GM19239 (cell line): ENCODE results near the gene ADAMTS2.
"Not testable (repeated sequence)": the region's sequence is repeated elsewhere in the genome, so short reads cannot be mapped to it uniquely, and the experiment has no call there.

Experiments used
- DNase-seq: peaks from one replicate; pipeline ENCODE4 v3.0.0; 2011; ENCODE audit warnings: low spot score; ENCODE audit not compliant: insufficient read length
- FAIRE-seq: peaks from 2 replicates; lab custom pipeline; 2011; peaks lifted over from hg19 to GRCh38; lab: Jason Lieb, UNC

The ADAMTS2 gene

DNA sequence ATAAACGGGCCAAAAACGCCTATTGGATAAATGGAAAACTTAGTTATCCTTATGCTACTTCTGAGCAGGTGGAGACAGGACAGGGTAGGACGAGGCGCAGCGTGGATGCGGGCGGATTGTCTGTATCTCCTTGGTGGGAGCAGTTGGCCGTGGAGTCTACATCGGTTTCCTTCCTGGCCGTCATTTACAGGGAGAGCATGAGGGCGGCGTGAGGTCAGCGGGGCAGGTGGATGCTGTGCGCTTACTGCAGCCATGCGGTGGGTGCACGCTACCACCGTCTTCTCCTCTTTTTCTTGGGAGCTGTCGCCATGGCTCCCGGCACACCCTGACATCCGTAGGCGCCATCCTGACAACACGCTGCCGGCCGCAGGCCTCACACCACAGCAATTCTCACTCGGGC is 121.3 kb downstream of the ADAMTS2 start:
- DNase-seq (no peak), FAIRE-seq (no peak)

DNA sequence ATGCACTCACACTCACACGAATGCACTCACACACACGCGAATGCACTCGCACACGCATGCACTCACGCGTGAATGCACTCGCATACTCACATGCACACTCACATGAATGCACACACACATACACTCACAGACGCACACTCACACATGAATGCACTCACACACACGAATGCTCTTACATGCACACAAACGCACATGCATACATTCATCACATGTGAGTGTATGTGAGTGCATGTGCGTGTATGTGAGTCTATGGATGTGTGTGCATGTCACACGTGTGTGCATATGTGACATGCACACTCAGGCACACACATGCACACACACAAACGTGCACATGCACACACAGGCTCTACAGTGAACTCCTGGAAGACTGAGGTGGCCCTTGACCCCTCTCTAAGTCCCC is 121.7 kb downstream of the ADAMTS2 start:
- DNase-seq (no peak), FAIRE-seq (no peak)

DNA sequence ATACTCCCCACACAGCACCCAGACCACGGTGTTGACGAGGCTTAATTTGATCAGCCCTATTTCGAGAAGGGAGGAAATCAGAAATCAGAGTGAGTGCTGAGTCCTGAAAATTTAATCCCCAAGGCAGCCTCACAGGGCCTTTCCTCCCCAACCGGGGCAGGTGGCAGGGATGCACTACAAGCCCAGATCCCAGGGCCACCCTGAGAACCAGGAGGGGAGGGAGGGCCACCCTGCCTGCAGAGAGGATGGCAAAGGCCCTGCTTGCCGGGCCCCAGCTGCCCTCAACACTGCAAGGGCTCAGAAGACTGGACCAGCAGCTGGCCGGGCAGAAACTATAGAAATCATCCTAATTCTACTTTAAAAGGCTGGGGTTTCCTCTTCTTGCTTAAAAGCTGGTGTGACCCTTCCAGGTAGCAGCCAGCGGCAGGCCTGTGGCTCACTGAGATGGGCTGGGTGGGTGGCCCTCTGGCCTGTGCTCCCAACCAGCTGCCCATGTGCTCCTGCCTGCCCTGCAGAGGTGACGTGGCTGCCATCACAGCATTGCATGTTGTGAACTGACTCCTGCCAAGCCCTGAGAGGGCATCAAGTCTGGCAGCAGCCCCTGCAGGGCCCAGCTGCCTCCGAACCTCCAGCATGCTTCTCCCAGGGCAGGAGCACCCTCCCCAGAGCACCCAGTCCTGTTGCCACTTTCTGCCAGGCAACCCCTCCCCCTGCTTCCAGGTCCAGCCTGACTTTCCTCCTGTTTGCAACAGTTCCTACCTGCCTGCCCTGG is 122.8 kb downstream of the ADAMTS2 start:
- FAIRE-seq (no peak), DNase-seq (no peak)

DNA sequence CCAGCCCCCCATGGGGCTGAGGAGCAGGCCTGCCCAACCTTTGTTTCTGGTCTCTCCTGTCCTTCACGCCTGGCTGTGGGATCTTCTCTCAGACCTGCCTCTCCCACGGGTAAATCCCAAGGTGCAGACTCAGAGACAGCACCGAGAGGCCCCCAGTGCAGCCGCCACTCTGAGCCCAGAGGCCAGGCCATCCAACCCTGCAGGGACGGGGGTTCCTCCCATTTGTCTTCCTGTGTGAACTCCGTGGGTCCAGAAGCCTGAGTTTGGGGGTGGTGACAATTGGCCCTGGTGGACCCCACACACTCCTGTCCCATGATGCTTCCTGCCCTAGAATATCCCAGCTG is 123.4 kb downstream of the ADAMTS2 start:
- DNase-seq (no peak), FAIRE-seq (no peak)

DNA sequence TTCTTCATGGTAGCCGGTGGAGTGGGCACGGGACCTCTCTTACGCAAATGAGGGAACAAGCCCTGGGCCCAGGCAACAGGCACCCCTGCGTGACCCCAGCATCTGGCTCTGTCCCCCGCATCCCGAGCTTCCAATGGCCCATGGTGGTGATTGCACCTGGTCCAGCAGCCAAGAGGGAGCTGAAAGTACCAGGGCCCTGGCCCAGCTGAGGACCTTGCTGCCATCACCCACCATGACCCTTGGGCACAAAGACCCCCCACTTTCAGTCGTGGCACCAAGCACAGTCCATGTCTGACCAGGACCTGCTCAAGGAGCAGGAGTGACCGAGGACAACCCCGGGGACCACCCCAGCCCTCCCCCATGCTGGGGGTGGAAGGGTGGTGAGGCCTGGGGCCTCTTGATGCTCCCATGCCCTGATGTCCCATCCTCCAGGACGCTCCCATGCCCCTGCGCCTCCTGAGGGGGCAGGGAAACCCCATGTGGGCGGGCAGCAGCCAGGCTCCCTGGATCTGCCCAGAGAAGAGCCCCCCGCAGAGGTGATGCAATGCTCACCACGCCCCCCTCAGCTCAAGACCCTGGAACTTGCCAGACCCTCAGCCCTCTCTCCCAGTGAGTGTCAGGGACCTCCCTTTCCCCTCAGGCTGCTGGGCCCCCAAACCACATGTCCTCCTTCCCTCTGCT is 123.9 kb downstream of the ADAMTS2 start:
- FAIRE-seq: no peak
- no peak for DNase-seq

DNA sequence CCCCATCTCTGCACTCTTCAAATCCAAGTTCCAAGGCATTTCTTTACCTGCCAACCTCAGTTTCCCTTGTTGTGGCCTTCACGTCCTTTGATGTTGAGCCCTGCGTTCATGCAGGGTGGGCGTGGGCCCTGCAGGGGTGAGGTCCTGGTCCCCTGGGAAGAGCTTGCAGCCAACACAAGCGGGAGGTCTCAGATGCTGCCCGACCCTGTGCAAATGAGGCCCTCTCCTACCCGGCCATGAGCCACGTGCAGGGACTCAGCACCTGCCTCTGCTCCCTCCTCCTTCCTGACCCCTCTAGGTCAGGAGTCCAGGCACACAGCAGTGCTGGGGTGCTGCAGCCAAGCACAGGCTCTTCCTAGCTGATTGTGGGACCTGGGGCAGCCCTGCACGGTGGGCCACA is 124.5 kb downstream of the ADAMTS2 start:
- DNase-seq: no peak
- no peak for FAIRE-seq

DNA sequence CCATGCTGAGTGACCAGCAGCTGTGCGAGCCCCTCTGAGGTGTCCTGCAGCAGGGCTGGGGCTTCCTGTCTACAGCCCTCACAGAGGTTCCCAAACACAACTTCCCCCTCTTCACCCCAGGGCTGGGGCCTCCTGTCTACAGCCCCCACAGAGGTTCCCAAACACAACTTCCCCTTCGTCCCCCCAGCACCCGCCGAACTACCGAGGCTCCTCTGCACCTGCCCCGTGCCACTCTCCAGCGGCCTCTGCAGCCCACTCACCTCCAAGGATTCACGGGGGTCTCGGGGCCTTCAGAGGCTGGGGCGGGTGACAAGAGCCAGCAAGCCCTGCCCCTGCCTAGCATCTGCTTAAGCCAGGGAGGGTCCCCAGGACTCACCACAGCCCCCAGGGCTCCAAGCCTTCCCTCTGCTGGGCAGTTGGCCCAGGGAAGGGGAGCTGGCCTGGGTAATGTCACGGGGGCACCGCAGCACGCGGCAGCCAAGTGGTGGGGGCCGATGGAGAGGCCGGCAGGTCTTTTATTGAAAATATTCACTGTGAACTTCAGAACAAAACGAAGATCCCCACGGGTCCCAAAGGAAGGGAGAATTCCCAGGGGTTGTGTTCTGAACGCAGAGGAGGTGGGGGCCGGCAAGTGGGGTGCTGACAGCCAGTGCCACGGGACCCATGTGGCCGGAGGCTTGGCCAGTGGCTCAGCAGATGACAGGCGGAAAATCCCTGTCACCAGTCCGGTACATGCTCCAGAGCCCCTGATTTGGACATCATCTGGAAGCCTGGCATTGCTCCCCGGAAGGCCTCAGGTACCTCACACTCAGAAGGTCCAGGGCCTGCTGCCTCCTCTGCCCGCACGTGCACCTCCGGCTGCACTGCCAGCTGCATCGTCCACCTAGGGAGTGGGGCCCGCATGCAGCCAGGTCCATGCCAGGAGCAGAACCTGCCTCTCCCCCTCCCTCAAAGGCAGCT is 125.3 kb downstream of the ADAMTS2 start:
- DNase-seq (no peak), FAIRE-seq (no peak)

DNA sequence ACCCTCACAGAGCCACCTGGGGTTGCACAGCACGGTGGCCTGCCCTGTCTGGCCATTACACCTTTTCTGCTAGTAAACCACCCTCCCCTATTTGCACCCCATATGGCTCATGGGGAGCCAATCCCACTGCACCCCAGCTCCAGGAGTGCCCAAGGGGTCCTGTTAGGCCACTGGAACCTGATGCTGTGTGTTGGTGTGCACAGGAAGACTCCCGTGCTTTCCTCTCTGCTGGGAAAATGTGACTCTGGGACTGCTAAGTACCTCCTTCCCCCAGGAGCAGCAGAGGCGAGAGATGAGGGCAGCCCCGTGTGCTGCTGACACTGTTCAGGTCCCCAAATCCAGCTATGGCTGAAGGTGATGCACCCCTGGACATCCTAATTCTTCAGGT is 126.3 kb downstream of the ADAMTS2 start:
- DNase-seq: no peak
- FAIRE-seq: no peak

DNA sequence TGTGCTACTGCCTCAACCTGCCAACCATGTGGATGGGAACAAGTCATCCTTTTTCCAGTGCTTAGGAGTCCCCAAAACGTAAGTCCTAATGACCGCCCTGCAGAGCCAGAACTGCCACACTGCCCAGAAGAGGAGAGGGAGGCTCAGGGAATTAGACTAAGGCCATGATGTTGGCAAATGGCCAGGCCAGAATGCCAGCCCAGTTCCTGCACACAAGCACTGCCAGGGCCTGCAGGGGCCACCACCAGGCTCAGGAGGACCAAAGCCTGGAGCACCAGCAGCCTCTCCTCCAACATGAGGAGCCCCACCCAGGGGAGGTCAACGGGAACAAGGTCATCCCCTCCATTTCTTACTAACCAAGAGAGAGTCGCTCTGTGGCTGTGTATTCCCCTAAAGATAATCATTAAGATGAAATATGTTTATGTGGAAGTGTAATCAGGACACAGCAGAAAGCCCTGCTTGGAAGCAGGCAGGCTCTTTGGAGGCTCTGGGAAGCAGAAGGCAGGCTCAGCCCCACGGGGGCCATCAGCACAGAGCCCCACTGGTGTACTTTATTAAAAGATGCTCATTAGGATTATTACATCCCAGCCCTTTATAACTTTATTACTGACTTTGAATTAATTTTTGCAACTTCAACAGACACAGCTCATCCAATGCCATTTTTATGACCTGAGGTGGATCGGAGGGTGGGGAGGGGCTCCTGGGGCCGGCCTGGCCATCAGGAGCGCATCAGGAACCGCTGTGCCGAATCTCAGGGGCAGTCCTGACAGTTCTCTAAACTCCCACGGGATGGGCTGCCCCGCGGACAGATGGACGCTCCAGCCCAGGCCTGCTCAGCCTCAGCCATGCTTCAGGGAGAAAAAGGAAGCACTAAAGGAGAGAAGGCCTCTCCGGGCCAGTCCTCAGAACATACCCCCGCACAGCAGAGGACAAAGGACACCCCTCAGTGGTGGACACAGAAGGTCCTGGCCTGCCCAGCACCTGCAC is 127.0 kb downstream of the ADAMTS2 start:
- no peak for FAIRE-seq
- DNase-seq: no peak

DNA sequence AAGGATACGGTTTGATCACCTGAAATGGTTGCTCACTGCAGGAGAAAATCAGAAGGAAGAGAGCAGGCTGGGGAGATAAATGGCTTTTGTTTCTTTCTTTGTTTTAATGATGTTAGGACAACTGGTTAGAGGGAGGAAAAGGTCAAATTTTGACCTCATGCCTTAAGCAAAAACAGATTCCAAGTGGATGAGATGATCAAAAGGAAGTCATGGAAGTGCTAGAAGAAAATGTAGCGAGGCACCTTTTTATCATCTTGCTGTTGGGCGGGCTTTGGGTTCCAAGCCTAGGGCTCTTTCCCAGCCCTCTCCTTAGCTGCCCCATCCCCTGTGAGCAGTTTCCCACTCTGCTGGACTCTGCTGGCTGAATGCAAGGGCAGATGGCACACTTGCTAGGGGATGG is 127.9 kb downstream of the ADAMTS2 start:
- no peak for FAIRE-seq
- DNase-seq: no peak

DNA sequence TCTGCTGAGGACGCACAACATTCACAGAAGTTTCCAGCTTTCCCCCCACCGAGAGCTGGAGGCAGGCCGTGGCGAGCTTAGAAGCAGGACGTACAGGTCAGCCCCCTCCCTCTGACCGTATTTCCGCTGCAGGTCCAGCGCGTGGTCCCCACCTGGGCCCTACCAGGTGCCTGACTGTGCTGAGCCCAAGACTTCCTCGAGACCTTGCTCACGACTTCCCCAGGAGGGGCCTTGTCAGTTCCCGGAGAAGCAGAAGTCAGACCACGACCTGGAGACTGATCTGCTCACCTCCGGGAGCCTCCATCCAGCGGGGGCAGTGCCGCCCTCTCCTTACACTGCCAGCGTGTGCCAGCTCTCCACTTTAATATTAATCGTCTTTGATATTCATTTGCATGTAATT is 128.9 kb downstream of the ADAMTS2 start:
- FAIRE-seq, DNase-seq: not testable (repeated sequence)

DNA sequence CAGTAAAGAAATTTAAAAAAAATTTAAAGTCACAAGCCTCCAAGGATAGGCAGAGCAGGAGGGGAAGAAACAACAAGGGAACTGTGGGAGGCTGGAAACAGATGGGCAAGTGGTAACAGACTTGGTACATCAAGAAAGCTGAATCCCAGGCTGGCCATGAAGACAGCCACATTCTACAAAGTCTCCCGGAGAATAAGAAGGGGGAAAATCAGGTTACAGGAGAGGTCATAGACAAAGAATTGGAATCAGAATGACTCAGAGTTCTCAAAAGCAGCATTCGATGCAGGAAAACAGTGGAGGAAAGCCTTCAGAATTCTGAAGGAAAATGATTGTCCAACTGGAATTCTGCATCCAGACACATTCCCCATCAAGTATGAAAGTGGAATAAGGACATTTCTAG is 129.7 kb downstream of the ADAMTS2 start:
- DNase-seq (no peak), FAIRE-seq (no peak)

DNA sequence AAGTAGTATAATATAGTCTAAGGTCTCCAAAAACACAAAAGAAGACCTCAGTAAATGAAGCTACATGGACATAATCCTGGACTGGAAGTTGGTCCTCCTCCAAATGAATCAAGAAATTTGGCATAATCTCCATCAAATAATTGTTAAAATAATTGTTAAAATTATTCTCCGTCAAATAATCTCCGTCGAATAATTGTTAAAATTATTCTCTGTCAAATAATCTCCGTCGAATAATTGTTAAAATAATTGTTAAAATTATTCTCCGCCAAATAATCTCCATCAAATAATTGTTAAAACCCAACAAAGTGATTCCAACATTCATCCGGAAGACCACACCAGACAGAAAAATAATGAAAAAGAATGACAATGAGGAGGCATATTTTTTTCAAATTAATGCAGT is 130.6 kb downstream of the ADAMTS2 start:
- no peak for FAIRE-seq
- DNase-seq: no peak

DNA sequence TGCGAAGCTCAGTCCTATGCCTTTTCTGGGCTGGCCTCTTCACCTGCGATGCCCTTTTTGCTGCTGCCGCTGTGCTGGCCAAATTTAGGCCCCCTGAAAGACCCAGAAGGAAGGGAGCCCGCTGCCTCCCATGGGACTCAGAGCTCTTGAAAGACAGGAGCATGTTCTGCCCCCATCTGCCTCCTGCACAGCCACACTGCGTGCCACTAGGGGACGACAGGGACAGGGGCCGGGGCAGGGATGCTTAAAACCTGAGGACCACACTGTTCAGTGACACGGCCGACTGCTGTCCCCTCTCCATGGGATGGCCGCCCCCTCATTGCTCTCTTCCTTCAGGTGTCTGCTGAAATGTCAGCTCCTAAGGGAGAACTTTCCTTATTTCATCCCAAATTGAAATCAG is 132.4 kb downstream of the ADAMTS2 start:
- DNase-seq (no peak), FAIRE-seq (no peak)

DNA sequence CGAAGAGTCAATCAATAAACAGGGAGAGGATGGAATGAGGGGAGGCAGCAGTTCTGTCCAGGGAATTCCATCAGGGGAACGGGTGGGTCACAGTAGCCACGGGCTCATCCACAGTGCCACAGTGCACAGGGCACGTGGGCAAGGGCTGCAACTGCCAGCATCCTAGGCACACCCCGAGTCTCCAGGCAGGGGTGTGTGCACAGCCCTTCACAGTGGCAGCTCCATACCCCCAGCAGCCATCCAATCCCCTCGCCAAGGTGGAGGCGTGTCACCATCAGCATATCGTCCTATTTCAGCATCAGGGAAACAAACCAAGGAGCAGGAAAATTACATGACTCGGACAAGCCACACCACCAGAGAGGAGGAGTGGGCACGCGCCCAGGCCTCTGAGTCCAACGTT is 133.6 kb downstream of the ADAMTS2 start:
- DNase-seq (no peak), FAIRE-seq (no peak)

DNA sequence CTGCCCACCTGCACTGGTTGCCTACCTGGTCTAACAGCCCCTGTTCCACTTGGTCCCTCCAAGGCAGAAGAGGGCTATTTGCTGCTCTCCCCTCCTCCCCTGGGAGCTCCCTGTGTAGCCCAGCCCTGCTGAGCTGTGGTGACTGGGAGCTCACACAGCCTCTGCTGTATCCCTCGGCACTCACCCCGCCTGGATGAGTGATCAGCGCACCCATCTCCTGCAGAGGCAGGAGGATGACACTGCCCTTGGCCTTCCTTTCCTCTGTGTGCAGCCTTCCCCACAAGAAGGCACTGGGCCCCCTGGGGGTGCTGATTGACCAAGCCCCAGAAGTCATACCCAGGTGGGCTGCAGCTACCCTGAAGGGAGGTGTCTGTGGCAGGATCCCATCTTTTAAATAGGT is 134.2 kb downstream of the ADAMTS2 start:
- DNase-seq (no peak), FAIRE-seq (no peak)

DNA sequence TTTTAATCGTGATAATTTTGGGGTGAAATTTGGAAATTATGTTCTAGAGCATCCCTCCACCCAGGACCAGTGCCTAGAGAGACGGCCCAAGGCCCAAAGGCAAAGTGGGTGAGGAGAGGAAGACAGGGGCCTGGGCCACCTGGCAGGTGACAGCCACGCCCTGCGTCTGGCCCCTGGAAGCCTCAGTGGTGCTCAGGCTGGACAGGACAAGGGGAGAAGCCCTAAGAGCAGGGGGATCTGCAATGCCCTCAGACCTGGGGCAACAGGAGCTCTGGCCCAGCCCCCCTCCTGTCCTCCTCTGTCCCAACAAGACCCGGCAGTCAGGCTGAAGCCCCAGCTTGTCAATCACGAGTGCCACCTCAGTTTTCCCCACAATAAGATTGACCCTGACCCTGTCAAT is 134.8 kb downstream of the ADAMTS2 start:
- FAIRE-seq: no peak

DNA sequence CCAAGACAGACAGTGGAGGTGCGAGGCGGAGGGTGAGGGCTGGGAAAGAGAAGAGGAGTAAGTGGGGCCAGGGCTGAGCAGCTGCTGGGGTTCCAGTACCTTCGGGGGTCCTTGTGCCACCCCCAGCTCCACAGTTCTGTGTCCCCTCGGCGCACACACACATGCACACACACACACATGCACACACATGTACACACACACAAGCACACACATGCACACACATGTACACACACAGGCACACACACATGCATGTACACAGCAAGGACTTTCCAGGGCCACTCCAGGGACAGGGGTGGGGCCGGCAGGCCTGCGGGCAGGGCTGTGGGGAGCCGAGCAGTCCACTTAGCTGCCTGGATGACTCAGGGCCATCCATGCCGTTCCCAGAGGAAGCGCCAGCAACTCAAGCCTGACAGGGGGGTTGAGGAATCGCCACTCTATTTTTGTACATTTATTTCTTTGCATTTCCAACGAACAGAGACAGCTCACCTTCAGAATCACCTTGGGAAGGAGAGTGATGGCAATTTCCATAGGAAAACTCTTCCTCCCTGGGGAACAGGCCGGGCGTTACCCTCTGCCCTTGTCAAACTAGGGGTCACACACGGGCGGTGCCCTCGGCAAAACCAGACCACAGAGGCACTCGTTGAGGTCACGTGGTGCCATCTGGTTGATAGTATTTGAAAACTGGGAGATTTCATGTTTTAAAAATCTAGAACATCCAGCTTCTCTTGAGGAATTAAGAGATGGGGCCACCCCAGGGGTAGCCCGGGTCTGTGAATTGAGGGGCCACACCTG is 135.7 kb downstream of the ADAMTS2 start:
- FAIRE-seq (no peak), DNase-seq (no peak)

More for the DNA sequence above, 134.8 kb downstream of the ADAMTS2 start:
- DNase-seq: no peak
